ENCODE measurements around the gene FRRS1L.

Gene FRRS1L

DNA sequence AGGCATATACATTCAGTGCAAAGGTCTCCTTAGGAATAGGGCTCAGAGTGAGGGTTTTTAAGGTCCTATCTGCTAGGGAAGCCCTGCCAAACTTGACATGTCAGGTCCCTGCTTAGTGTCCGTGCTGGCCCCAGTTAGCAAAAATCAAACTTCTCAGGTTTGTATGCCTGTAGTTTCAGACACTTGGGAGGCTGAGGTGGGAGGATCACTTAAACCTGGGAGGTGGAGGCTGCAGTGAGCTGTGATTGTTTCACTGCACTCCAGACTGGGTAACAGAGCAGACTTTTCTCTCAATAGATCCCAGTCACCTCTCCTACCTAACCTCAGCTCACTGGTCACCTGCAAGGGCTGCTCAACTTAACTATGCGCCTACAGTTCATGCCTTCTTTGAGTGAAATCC lies 28.6 kb downstream of the FRRS1L start:
- Histone ChIP-seq H3K79me2 (ENCODE audit: low read length) (no peaks in the 10 kb centered on the region), H2AFZ (ENCODE audit: low read length) (no peak overlapping the region), H3K36me3 (replicated peaks; ENCODE audit: insufficient read depth, low read length) (no peaks in the 10 kb centered on the region), H4K20me1 (ENCODE audit: insufficient read depth, low read length) (no peaks in the 10 kb centered on the region), H3K4me1 (ENCODE audit: low read length) (no peaks in the 10 kb centered on the region), H3K9me3 (replicated peaks; ENCODE audit: insufficient read depth, low read length) (no peaks in the 10 kb centered on the region), H3K4me2 (ENCODE audit: low read depth, low read length) (no peak overlapping the region), H3K27me3 (replicated peaks; ENCODE audit: insufficient read depth, low read length) (no peaks in the 10 kb centered on the region), H3K9me2 (replicated peaks; ENCODE audit: insufficient read depth, low read length) (no peaks in the 10 kb centered on the region), H3K27ac (ENCODE audit: low read length) (no peak overlapping the region), H3F3A (ENCODE audit: insufficient read depth, low read length) (no peaks in the 10 kb centered on the region), H3K9ac (ENCODE audit: low read length) (no peak overlapping the region), H3K4me3 (ENCODE audit: low read length) (no peak overlapping the region)
- no peak for DNase-seq
- TF ChIP-seq EZH2 (optimal IDR thresholded peaks at IDR 0.05; ENCODE audit: low read depth, low read length): no peak
- no peak for TF ChIP-seq EZH2phosphoT487 (IDR thresholded peaks at IDR 0.05; ENCODE audit: low read length)
- TF ChIP-seq, protein P1, sequence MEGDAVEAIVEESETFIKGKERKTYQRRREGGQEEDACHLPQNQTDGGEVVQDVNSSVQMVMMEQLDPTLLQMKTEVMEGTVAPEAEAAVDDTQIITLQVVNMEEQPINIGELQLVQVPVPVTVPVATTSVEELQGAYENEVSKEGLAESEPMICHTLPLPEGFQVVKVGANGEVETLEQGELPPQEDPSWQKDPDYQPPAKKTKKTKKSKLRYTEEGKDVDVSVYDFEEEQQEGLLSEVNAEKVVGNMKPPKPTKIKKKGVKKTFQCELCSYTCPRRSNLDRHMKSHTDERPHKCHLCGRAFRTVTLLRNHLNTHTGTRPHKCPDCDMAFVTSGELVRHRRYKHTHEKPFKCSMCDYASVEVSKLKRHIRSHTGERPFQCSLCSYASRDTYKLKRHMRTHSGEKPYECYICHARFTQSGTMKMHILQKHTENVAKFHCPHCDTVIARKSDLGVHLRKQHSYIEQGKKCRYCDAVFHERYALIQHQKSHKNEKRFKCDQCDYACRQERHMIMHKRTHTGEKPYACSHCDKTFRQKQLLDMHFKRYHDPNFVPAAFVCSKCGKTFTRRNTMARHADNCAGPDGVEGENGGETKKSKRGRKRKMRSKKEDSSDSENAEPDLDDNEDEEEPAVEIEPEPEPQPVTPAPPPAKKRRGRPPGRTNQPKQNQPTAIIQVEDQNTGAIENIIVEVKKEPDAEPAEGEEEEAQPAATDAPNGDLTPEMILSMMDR (IDR thresholded peaks at IDR 0.05; ENCODE audit: low read length): no peak

DNA sequence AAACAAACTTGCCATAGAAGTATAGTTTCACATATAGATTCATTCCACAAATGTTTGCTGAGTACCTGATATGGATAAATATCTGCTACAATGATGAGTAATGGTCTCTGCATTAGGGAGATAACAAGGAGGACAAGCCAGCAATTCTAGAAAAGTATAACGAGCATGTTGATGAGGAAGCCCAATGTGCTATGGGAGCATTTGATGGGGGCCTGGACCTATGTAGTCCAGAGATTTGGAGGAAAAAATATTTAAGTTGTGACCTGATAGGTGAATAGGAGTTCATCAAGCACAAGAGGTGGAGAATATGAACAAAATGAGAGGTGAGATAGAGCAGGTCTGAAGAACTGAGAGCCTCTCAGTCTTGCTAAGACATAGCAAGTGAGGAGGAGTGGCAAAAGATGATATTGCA lies 32.9 kb downstream of the FRRS1L start:
- Histone ChIP-seq H3K27me3 (replicated peaks; ENCODE audit: insufficient read depth, low read length) (no peaks in the 10 kb centered on the region), H3K27ac (ENCODE audit: low read length) (no peak overlapping the region), H3K79me2 (ENCODE audit: low read length) (no peaks in the 10 kb centered on the region), H3K9me3 (replicated peaks; ENCODE audit: insufficient read depth, low read length) (no peaks in the 10 kb centered on the region), H3K9ac (ENCODE audit: low read length) (no peak overlapping the region), H3K4me2 (ENCODE audit: low read depth, low read length) (no peak overlapping the region), H3K4me1 (ENCODE audit: low read length) (no peaks in the 10 kb centered on the region), H3F3A (ENCODE audit: insufficient read depth, low read length) (no peaks in the 10 kb centered on the region), H3K9me2 (replicated peaks; ENCODE audit: insufficient read depth, low read length) (no peaks in the 10 kb centered on the region), H2AFZ (ENCODE audit: low read length) (no peak overlapping the region), H3K36me3 (replicated peaks; ENCODE audit: insufficient read depth, low read length) (no peaks in the 10 kb centered on the region), H4K20me1 (ENCODE audit: insufficient read depth, low read length) (no peaks in the 10 kb centered on the region), H3K4me3 (ENCODE audit: low read length) (no peak overlapping the region)
- TF ChIP-seq EZH2phosphoT487 (IDR thresholded peaks at IDR 0.05; ENCODE audit: low read length) (no peak), EZH2 (optimal IDR thresholded peaks at IDR 0.05; ENCODE audit: low read depth, low read length) (no peak)
- TF ChIP-seq, protein P1 (IDR thresholded peaks at IDR 0.05; ENCODE audit: low read length): no peak
- DNase-seq: no peak

DNA sequence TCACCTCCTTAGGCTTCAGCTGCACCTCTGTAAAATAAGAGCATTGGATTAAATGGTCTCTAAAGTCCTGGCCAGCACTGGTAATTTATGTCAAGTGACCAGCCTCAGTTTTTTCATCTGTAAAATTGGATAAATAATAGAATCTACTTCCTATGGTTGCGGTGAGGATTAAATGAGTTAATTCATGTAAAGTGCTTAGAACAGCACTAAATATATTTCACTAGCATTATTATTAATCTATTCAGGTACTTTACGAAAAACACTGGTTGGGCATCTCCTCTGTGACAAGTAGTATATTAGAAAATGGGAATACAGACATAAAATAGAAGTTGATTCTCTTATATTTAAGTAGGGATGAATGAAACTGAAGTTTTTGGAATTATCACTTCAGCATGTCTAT lies 33.5 kb downstream of the FRRS1L start:
- Histone ChIP-seq H3K9me3 (replicated peaks; ENCODE audit: insufficient read depth, low read length) (no peaks in the 10 kb centered on the region), H3K27me3 (replicated peaks; ENCODE audit: insufficient read depth, low read length) (no peaks in the 10 kb centered on the region), H3K79me2 (ENCODE audit: low read length) (no peaks in the 10 kb centered on the region), H3K9ac (ENCODE audit: low read length) (no peak overlapping the region), H3K9me2 (replicated peaks; ENCODE audit: insufficient read depth, low read length) (no peaks in the 10 kb centered on the region), H4K20me1 (ENCODE audit: insufficient read depth, low read length) (no peaks in the 10 kb centered on the region), H3K4me1 (ENCODE audit: low read length) (no peaks in the 10 kb centered on the region), H3K36me3 (replicated peaks; ENCODE audit: insufficient read depth, low read length) (no peaks in the 10 kb centered on the region), H3F3A (ENCODE audit: insufficient read depth, low read length) (no peaks in the 10 kb centered on the region), H3K4me3 (ENCODE audit: low read length) (no peak overlapping the region), H3K4me2 (ENCODE audit: low read depth, low read length) (no peak overlapping the region), H3K27ac (ENCODE audit: low read length) (no peak overlapping the region), H2AFZ (ENCODE audit: low read length) (no peak overlapping the region)
- DNase-seq: no peak
- TF ChIP-seq EZH2phosphoT487 (IDR thresholded peaks at IDR 0.05; ENCODE audit: low read length): no peak
- TF ChIP-seq, protein P1 (IDR thresholded peaks at IDR 0.05; ENCODE audit: low read length): no peak
- TF ChIP-seq EZH2 (optimal IDR thresholded peaks at IDR 0.05; ENCODE audit: low read depth, low read length): no peak

Measured in MM.1S (cell line).